Stimulated activated naive CD4-positive, alpha-beta T cell treated with Interleukin-2 at 50 U/mL for 16 hours (primary cell): ENCODE measurements around the gene ALPL.
"Not testable (repeated sequence)": the region's sequence is repeated elsewhere in the genome, so short reads cannot be mapped to it uniquely, and the experiment has no call there.

Experiments used
- DNase-seq: peaks from one replicate; lab custom pipeline; 2025; lab: John Stamatoyannopoulos, UW

ALPL gene

DNA sequence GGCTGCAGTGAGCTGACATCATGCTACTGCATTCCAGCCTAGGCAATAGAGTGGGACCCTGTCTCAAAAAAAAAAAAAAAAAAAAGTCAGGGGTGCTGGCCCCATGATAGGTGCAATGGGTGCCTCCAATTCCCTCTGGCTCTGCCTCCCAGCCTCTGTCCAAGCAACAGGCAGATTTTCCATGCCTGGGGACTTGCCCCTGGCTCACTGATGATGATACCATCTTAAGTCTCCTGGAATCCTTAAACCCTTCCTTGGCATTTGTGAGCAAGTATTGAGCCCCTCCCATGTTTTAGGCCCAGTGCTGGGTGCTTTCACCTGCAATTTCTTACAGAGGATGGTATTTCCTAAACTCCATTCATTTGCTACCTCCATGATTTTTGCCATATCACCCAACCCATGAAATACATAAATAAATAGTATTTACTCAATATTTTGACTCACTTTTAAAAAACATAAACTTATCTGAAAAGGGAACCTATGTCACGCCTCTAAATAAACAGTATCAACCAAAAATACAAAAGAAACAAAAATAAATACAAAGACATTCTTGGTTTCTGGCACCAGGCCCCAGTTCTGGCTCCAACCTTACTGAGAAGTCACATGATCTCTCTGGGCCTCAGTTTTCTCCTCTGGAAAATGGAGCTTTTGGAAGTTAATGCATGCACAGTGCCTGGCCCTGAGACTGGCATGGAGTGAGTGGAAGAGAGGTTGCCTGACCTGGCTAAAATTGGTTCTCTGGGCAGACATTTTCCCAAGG is 1.5 kb upstream of the ALPL start:
- no peak for DNase-seq

DNA sequence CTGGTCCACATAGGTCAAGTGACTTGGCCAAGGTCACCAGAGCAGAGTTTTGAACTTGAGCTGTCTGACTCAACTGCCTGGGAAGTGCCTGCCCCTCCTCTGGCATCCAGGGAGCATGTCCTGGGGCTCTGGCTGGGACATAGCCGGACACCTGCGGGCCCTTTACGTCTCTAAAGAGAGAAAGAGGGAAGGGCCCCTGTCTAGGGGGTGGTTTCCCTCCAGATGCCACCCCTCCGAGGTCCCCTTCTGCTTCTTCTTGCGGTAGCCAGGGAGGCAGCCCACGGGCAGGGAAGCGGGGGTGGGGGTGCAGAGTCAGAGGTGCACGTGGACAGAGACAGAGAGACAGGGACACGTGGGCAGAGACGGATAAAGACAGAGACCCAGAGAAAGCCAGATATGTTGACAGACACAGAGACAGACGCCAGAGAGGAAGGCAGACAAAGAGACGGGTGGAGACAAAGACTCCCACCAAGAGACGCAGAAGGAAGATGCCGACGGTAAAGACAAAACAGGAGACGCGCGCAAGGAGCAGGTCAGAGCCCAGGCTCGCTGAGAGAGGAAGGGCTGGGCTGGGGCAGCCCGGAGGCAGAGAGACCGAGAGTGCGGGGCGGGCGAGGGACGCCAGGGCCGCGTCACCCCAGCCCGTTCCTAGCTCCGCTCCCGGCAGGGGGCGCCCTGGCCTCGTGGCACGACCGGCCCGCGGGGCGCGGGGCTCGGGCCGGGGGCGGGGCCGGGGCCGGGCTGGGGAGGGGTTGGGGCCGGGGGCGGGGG is 458 bp upstream of the ALPL start:
- DNase-seq: peak; percentile 32

DNA sequence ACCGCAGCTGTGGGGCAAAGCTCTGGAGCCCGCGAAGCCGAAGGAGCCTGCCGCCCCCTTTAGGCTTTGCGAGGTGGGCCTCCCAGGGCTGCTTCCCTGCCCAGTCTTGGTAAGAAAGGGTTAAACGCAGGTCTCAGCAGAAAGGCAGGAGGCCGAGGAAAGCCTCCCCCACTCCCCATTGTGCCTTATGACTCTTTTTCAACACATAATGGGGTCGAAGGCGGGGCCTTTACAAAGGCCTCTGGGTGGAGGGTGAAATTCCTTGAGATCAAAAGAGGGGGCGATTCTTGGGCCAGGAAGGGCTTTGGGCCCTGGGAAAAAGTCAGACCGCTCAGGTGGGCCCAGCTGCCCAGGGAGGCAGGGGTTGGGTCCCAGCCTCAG is 880 bp downstream of the ALPL start:
- no peak for DNase-seq

DNA sequence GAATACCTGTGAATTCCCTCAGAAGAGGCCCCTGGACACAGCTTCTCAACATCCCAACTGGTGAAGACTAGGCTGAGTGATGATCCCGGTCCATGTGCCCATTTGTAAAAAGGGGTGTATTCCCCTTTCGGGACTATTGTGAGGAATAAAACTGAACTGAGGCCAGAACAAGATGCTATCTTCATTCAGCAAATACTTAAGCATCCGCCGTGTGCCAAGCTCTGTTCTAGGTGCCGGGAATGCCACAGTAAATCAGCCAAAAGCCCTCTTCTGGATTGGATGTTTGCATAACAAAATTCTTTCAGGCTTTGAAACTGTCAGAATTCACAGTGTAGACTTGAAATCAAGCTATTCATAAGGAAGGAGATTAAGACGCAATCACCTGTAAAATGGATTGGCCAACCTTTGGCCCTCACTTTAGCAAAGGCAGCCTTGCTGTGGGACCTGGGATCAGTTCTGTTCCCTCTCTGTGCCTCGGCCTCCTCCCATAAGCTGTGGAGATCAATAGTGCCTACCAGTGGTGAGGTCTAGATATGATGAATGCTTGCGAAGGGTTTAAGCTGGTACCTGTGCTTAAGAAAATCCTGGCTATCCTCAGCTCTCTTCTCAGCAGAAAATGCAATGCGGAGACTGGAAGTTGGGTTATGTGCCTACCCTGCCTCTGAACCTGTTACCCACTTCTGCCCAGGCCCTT is 1.8 kb downstream of the ALPL start:
- DNase-seq: no peak

DNA sequence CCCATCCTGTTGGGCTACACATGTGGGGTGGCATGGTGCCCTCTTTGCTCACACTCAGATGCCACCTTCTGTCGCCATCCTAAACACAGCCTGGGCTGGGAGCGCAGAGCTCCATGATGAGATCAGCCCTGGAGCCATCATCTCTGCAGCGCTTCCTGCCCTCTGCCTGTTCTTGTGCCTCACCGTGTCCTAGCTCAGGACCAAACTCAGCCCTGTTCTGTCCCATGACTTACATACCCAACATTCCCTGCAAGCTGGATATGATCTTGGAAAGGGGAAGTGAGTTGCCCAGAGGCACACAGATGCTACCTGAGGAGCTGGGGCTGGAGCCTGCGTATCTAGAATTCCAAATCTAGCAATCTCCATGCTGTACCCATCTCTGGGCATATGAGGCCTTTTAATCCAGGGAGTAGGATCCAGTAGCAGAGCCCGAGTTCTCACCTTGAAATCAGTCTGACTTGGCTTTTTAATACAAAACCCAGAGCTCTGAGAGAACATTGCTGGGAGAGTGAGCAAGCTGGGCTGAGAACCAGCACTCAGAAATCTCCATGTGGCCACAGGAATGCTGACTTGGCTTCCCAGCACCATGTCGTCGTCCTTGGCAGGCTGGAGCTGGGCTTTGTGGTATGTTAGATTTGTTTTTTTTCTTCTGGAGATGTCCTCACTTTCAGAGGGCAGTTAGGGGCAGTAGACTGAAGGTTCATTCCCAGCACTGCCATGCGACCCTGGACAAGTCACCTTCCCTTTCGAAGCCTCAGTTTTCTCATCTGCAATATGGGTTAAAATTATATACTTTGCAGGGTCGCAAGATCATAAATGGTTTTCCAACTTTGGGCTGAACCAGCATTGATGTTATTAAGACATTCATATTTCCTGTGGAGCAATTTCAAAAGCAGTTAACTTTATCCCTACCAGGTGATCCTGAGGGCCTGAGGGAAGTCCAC is 2.6 kb downstream of the ALPL start:
- DNase-seq: no peak

DNA sequence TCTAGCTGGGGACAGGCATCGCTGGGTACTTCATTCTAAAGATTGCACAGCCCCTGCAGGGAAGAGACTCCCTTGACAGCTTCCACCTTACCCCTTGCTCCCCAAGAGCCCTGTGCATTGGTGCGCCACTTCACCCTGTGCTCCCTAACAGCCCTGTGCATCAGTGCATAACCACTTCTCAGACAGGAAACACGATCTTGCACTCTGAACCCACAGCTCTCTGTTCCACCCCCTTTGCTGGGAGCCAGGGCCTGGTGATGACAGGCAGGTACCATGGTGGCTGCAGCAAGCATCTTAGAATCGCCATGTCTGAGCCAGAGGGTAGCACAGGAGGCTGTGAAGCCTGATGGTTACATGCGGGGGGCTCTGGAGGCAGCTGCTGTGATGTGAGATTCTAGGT is 5.0 kb downstream of the ALPL start:
- DNase-seq: no peak

DNA sequence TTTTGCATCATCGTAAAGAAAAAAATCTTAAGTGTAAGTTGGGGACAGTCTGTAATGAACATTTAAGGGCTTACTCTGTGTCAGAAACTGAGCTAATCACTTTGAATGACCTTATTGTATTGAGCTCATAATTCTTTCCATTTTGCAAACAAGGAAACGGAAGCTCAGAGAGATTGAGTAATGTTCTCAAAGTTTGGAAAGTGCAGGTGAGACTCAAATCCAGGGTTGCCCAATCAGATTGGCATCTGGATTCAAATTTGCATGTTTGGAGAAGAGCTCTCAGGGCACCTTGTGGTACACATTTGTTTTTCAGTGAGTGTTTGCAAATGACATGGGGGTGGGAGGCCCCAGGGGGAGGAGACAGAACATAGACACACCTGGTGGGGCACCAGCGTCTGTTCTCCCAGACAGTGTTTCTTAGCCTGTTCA is 8.0 kb downstream of the ALPL start:
- no peak for DNase-seq

DNA sequence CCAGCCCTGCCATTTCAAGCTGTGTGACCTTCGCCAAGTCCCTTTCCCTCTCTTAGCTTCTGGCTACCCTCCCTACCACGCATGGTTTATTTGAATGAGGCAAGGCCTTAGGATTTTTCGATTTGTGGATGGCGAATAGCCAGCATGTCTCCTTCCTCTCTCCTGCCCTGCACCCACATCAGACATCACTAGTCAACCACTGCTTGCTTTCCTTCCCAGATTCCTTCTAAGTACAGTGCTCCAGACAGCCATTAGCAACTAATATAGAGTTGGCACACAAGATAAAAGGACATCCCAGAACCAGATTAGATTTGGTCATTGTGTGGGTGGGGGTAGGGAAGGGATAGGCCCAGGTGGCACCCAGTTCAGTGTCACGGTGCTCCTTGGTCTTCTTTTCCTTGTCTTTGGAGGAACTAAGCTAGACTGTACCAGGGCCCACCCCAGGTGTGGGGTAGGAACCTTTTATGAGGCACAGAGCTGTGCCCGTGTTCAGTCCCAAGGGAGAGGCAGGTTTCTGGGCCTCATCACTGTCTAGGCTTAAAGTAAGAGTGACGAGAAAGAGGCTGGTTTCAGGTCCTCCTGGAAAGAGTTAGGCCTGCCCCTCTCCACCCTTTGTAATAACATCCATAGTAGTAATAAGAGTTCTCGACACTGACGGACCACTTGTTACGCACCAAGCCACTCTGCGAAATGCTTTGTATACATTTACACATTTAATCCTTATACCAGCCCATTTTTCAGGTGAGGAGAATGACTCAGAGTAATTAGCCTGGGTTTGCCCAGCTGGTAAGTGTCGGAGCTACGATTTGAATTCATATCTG is 8.6 kb downstream of the ALPL start:
- DNase-seq: no peak

DNA sequence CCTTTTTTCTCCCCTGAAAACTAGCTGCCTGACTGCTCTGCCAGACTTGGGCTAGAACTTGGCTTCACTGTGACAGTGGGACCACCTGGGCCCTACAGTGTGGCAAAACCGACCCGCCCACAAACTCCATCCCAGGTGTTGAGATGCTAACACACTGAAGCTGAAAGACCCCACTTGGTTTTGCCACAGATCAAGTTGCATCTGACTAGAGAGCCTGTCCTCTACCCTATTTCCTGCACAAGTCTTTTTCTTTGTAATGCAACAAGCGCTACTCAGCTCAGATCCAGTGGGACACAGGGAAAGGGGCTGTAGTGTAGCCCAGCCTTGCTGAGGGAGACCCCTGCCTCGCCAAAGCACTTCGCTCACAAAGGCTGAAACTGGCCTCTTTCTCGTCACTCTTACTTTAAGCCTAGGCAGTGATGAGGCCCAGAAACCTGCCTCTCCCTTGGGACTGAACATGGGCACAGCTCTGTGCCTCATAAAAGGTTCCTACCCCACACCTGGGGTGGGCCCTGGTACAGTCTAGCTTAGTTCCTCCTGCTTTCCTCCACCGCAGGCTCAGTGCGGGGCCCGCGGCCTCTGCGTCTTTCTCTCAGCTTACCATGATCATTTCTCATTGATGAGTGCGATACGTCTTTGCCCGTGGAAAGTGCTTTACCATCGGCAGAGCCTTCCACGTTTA is 9.7 kb downstream of the ALPL start:
- DNase-seq: no peak

DNA sequence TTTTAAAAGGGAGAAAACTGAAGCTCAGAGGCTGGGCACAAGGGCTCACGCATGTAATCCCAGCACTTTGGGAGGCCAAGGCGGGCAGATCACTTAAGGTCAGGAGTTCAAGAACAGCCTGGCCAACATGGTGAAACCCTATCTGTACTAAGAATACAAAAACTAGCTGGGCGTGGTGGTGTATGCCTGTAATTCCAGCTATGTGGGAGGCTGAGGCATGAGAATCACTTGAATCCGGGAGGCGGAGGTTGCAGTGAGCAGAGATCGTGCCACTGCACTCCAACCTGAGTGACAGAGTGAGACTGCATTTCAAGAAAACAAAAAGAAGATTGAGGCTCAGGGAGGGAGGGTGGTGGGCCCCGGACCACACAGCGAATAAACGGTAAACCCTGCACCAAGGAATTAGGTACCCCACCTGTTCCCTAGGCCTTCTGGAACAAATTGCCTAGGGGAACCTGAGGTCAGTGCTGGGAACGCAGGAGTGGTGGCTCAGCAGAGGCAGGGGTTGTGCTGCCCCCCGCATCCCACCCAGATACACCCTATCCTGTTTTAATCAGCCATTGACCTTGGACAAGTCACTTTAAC is 10.4 kb downstream of the ALPL start:
- not testable (repeated sequence) for DNase-seq

DNA sequence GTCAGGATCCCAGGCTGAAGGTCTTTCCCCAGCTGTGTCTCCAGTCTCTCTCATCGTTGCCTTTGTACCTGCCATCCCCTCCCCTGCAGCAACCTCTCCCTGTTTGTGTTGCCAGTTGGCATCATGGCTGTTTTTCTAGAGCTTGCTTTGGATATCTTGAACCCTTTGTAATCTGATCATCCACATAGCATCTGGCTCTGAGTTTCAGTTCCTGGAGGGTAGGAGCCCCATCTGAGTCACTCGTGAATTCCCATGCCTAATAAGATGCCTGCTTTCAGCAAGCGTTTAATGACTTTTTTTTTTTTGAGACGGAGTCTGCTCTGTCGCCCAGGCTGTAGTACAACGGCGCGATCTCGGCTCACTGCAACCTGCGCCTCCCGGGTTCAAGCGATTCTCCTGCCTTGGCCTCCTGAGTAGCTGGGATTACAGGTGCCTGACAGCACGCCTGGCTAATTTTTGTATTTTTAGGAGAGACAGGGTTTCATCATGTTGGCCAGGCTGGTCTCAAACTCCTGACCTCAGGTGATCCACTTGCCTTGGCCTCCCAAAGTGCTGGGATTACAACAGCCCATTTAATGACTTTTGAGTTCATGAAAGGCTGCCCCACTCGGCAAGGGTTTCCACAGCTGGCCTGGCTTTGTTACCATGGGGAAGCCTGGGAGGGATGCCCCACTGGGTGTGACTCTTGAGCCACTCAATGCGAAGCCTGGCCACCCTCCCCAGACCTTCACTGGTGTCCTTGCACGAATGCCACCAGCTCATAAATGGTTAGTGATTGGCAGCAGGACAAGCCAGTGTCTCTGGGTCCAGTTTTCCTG is 11.9 kb downstream of the ALPL start:
- no peak for DNase-seq

DNA sequence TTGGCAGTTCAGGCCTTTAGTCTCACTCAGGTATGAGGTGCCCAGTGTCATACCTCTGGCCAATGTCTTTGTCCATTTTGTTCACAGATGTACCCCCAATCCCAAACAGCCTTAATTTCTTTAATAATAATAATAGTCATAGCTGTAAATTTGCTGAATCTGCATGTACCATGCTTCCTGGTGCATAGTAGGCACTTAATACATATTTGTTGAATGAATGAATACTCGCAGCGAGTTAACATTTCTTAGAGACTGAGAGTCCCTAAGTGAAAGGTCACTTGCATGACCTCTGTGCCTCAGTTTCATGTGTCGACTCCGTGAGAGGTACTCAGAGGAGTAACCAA is 12.5 kb downstream of the ALPL start:
- no peak for DNase-seq

DNA sequence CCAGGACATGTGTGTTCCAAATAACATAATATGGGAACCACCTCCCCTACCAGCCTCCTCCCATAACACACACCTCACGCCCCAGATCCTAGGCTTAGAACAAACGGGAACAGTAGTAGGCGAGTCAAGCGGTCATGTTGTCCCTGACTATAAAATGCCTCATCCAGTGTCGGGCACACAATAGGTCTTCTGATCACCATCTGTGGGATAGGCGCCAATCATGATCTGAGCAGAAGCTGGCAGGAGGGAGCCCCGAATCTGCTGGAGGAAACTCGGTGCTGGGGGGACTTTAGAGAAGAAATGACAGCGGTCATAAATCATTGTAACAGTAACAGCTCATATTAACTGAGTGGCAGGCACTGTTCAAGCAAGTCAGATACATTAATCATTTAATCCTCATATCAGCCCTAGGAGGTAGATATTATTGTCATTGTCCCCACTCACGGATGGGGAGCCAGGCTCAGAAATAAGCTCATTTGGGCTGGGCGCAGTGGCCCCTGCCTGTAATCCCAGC is 13.4 kb downstream of the ALPL start:
- no peak for DNase-seq

DNA sequence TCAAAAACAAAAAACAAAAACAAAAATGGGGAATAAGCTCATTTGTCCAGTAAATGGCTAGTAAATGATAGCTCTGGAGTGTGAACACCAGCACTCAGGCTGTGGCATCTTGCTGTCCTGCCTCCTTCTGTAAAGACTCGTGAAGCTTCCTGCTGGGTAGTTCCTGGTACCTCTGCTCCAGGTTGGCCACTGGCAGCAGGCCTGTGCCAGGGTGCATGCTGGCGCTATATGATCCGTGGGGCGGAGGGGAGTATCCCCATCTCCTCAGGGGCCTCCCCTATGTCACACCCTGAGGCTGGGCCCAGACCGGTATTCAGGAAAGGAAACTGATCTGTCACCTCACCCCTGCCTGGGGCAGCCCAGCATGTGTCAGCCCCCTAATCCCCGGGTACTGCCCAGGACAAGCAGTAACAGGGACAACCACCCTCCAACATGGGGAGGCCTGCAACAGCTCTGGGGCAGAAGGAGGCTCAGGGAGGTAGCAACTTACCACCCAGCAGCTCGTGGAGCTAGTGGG is 14.1 kb downstream of the ALPL start:
- DNase-seq: no peak

DNA sequence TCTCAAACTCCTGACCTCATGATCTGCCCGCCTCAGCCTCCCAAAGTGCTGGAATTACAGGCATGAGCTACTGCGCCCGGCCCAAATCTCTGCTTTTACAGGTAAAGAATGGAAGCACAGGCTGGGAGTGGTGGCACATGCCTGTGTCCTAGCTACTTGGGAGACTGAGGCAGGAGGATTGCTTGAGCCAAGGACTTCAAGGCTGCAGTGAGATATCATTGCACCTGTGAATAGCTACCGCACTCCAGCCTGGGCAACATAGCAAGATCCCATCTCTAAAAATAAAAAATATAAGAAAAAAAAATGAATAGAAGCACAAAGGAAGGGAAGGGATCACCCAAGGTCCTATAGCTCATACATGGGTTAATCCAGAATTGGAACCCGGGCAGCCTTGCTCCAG is 15.0 kb downstream of the ALPL start:
- DNase-seq: no peak

DNA sequence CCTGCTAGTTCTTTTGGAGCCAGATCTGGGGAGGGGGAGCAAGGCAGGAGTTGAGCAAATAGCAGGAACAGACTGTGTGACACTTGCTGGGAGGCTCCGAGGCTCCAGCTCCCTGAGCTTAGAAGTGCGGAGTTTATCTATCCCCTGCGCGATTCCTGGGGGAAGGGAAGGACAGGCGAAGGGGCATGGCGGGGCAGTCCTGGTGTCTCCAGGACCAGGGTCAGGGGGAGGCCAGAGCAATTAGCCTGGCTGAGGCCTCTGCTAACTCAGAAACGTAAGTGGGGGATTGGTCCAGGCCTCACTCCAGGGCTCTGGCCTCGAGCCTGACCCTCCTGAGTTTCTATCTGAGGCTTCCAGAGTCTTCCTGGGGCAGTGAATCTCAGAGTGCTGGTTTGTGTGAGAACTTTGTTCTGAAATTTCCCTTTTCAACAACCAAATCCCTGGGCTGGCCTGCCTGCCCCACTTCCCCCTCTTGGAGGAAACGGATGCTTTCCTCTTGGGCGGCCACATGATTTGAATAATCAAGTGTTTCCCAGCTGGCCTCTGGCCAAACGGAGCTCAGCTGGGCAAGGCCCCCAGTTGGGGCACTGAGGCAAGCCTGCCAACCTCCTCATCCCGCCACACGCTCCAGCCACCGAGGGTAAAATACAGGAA is 15.6 kb downstream of the ALPL start:
- DNase-seq: no peak

DNA sequence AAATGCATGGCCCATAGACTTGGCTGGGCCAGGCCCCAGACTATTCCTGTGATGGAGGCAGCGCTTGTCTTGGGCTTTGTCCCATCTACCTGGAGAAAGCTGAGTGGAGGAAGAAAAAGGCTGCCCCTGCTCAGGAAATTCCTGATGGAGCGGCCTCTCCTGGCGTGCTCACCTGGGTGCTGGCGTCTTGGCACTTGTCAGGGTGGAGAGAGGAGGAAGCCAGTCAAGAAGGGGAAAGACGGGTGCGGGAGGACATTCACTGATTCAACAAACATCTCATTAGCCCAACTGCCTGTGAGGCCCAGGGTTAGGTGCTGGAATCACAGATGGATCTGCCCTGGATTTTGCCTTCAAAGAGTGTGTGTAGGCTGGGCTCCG is 16.1 kb downstream of the ALPL start:
- no peak for DNase-seq

DNA sequence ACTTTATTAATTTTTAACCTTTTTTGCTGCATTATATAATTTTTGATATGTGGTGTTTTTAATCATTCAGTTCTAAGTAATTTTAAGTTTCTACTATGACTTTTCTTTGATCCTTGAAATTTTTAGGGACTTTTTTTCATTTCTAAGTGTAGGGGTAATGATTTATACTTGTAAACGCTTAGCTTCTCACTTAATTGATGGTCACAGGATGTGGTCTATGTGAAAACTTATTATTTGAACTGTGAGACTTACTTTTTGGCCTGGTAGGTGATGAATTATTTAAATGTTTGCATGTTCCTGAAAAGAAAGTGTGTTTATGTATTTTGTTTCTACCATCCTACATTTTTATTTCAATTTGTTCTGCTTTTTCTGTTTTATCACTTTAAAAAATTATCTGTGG is 17.2 kb downstream of the ALPL start:
- no peak for DNase-seq
